AG04450 (cell line): Measurements from ENCODE around the gene SRF. TPM values are rescaled to one million over a fixed set of nuclear protein-coding genes. Genes with fewer than 3 reads are reported as not detected.

Experiments used
- CTCF ChIA-PET: fragments of 300-600, 350-600 bp; formaldehyde crosslinking; extraction: SDS; loops from one replicate; lab custom pipeline; 2022; ENCODE audit warnings: antibody characterized with exemption, inconsistent platforms; lab: Charles Lee
- POLR2A ChIA-PET: fragments of 350-600 bp; formaldehyde crosslinking; extraction: SDS; loops from one replicate; lab custom pipeline; 2021; ENCODE audit warnings: antibody characterized with exemption, inconsistent platforms; lab: Yijun Ruan, JAX
- DNase-seq: peaks from one replicate; pipeline ENCODE4 v3.0.0-alpha.2; 2011; ENCODE audit warnings: low read depth, low spot score
- H3K27ac ChIP-seq: one replicate; pipeline ENCODE4 v1.5.1; 2012; ENCODE audit warnings: low read depth, low read length, control low read depth
- H3K27me3 ChIP-seq: one replicate; pipeline ENCODE4 v1.6.0; 2012; ENCODE audit warnings: low read length; ENCODE audit not compliant: control insufficient read depth, insufficient read depth
- H3K4me3 ChIP-seq: 2 replicates; pipeline ENCODE4 v1.5.1; 2011; ENCODE audit warnings: mild to moderate bottlenecking, low read depth, low read length, control low read depth
- H3K9me3 ChIP-seq: 2 replicates; pipeline ENCODE4 v1.5.1; 2012; ENCODE audit warnings: low read length; ENCODE audit not compliant: control insufficient read depth, insufficient read depth
- polyA plus RNA-seq: library from polyadenylated mRNA; depleted of rRNA; stranded (reverse); fragments of >200 nt; gene quantifications from 2 replicates; pipeline ENCODE4 v1.2.3, GENCODE V29; 2011
- TF ChIP-seq, protein P1 (sequence below): IDR thresholded peaks from 2 replicates; pipeline ENCODE4 v1.5.1; 2011; ENCODE audit warnings: low read depth, low read length, control low read depth, inconsistent platforms

Gene SRF
- polyA plus RNA-seq, 1 experiment: 36.8 TPM

DNA sequence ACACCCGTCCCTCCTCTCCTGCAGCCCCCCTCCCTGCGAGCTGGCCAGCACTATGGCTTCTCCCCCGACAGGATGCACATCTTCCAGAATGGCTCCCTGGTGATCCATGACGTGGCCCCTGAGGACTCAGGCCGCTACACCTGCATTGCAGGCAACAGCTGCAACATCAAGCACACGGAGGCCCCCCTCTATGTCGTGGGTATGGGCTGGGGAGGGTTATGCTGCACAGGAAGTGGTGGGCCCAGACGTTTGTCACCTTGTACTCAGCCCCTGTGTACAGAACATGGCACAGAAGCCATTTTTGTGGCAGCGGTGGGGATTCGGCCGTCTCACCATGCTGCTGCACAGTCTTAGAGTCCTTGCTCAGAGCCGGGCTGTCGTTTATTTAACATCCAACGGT is 29.0 kb upstream of the SRF start:
- POLR2A ChIA-PET: no interaction called here

GRCh38 chr6:43143235-43144128 is 27.6 kb upstream of the SRF start:
- H3K9me3 ChIP-seq: no peaks in the 10 kb centered on the region
- DNase-seq: peak; percentile 86
- CTCF ChIA-PET: interaction anchor here (0.5 to 2.5 kb wide), 36 partner anchors 8 to 242 kb away, joined by 3 to 45 read pairs (median 5); partner anchors contain the start of genes CUL7, DNPH1, KLC4 and KLHDC3
- TF ChIP-seq, protein P1, sequence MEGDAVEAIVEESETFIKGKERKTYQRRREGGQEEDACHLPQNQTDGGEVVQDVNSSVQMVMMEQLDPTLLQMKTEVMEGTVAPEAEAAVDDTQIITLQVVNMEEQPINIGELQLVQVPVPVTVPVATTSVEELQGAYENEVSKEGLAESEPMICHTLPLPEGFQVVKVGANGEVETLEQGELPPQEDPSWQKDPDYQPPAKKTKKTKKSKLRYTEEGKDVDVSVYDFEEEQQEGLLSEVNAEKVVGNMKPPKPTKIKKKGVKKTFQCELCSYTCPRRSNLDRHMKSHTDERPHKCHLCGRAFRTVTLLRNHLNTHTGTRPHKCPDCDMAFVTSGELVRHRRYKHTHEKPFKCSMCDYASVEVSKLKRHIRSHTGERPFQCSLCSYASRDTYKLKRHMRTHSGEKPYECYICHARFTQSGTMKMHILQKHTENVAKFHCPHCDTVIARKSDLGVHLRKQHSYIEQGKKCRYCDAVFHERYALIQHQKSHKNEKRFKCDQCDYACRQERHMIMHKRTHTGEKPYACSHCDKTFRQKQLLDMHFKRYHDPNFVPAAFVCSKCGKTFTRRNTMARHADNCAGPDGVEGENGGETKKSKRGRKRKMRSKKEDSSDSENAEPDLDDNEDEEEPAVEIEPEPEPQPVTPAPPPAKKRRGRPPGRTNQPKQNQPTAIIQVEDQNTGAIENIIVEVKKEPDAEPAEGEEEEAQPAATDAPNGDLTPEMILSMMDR: peak; percentile 95
- no peak overlapping the region for H3K4me3 ChIP-seq
- peak overlapping the region; percentile 31 for H3K27ac ChIP-seq
- H3K27me3 ChIP-seq: no peaks in the 10 kb centered on the region
- POLR2A ChIA-PET: interaction anchor here (0.5 to 2.0 kb wide), 12 partner anchors 23 to 214 kb away, joined by 3 to 10 read pairs (median 4); partner anchors contain the start of genes CNPY3, CUL7, DNPH1 and KLC4

More for the DNA sequence above, 29.0 kb upstream of the SRF start:
- H3K4me3 ChIP-seq: no peak overlapping the region
- no peaks in the 10 kb centered on the region for H3K9me3 ChIP-seq
- no peaks in the 10 kb centered on the region for H3K27me3 ChIP-seq
- DNase-seq: no peak
- no peak overlapping the region for H3K27ac ChIP-seq
- CTCF ChIA-PET: interaction anchor here (1.0 to 2.5 kb wide), 3 partner anchors 17 to 83 kb away, joined by 3 to 45 read pairs (median 15); partner anchors contain the start of genes KLC4 and MRPL2
- TF ChIP-seq, protein P1: no peak

DNA sequence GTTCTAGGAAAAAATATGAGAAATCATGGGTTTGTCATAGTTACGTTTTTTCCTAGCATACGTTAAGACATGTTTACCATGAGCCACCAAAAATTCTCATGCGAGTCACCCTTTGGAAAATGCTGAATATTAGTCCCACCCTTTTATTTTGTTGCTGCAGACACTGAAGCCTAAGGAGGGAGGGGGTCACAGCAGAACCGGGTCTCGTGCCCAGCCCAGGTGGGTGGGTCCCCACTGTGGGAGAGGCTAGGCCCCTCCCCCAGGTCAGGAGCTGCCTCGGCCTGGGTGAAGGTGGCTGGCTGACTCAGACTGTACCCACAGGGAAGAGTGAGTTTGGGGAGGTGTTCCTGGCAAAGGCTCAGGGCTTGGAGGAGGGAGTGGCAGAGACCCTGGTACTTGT is 26.2 kb upstream of the SRF start:
- Histone ChIP-seq H3K4me3 (no peak overlapping the region), H3K27ac (no peak overlapping the region), H3K27me3 (no peaks in the 10 kb centered on the region), H3K9me3 (no peaks in the 10 kb centered on the region)
- ChIA-PET POLR2A (no interaction called here), CTCF (interaction anchor here (0.6 to 1.7 kb wide), 3 partner anchors 48 to 91 kb away, joined by 6 to 10 read pairs (median 7); partner anchors contain the start of gene CUL7)
- TF ChIP-seq, protein P1: no peak
- no peak for DNase-seq

- no peak overlapping the region for H3K4me3 ChIP-seq
- POLR2A ChIA-PET: no interaction called here
- CTCF ChIA-PET: no interaction called here
These were observed 24.8 kb upstream of the SRF start for GRCh38 chr6:43146261-43146660.

More at GRCh38 chr6:43146261-43146660, 24.8 kb upstream of the SRF start:
- TF ChIP-seq, protein P1: no peak
- no peak for DNase-seq
- Histone ChIP-seq H3K27ac (no peak overlapping the region), H3K27me3 (no peaks in the 10 kb centered on the region), H3K9me3 (no peaks in the 10 kb centered on the region)
